WTC11 (cell line): ENCODE measurements around the gene XPO6. TPM values are rescaled to one million over a fixed set of nuclear protein-coding genes. Genes with fewer than 3 reads are reported as not detected.

Source experiments
- ATAC-seq: fragments of 200-7000 bp; cut with Tn5 transposase; 2 replicates; pipeline ENCODE4 v1.10.0; 2021; ENCODE audit warnings: mild to moderate bottlenecking, moderate library complexity
- CTCF ChIA-PET: fragments of 300-600 bp; sonication (Branson Sonifier 250); formaldehyde crosslinking; loops from one replicate; lab custom pipeline; 2021; ENCODE audit warnings: antibody characterized with exemption; lab: Charles Lee
- POLR2A ChIA-PET: fragments of 350-600 bp; sonication (Branson Sonifier 250); formaldehyde crosslinking; loops from one replicate; lab custom pipeline; 2021; ENCODE audit warnings: antibody characterized with exemption; lab: Charles Lee
- DNase-seq: peaks from one replicate; pipeline ENCODE4 v3.0.0; 2021; ENCODE audit warnings: low spot score
- H3K27ac Mint-ChIP-seq: 2 replicates; pipeline ENCODE4 v1.8.0; 2021; ENCODE audit warnings: mixed read lengths
- H3K27me3 Mint-ChIP-seq: 2 replicates; pipeline ENCODE4 v1.8.0; 2021; ENCODE audit warnings: low read depth, mild to moderate bottlenecking, moderate library complexity, mixed read lengths
- H3K36me3 Mint-ChIP-seq: 2 replicates; pipeline ENCODE4 v1.8.0; 2021; ENCODE audit warnings: mixed read lengths
- H3K4me1 Mint-ChIP-seq: 2 replicates; pipeline ENCODE4 v1.8.0; 2022; ENCODE audit warnings: mixed read lengths
- H3K4me3 Mint-ChIP-seq: 2 replicates; pipeline ENCODE4 v1.8.0; 2021; ENCODE audit warnings: mild to moderate bottlenecking, moderate library complexity, mixed read lengths
- H3K9me3 Mint-ChIP-seq: 2 replicates; pipeline ENCODE4 v1.8.0; 2021; ENCODE audit warnings: mixed read lengths
- ATF1 ChIP-seq: sonication (generic); formaldehyde crosslinking; IDR thresholded peaks from 2 replicates; pipeline ENCODE4 v1.8.1; 2023; ENCODE audit warnings: mild to moderate bottlenecking, moderate library complexity, missing genetic modification reagents
- EMX1 ChIP-seq: fragments of 250-450 bp; sonication (Bioruptor Pico); IDR thresholded peaks from 2 replicates; pipeline ENCODE4 v1.8.0; 2021; ENCODE audit warnings: mild to moderate bottlenecking
- ERG ChIP-seq: fragments of 250-450 bp; sonication (Bioruptor Pico); IDR thresholded peaks from 2 replicates; pipeline ENCODE4 v1.8.0; 2021; ENCODE audit warnings: mild to moderate bottlenecking
- FOXJ3 ChIP-seq: sonication (generic); formaldehyde crosslinking; IDR thresholded peaks from 2 replicates; pipeline ENCODE4 v1.9.0; 2021; ENCODE audit warnings: missing genetic modification reagents, mild to moderate bottlenecking, borderline replicate concordance
- NFE2L1 ChIP-seq: sonication (generic); formaldehyde crosslinking; IDR thresholded peaks from 2 replicates; pipeline ENCODE4 v1.8.1; 2023; ENCODE audit warnings: missing genetic modification reagents
- NFYB ChIP-seq: sonication (generic); formaldehyde crosslinking; conservative IDR thresholded peaks from 2 replicates; pipeline ENCODE4 v1.8.0; 2022; ENCODE audit warnings: low read depth, missing genetic modification reagents
- PRRX2 ChIP-seq: fragments of 250-450 bp; sonication (Bioruptor Pico); IDR thresholded peaks from 2 replicates; pipeline ENCODE4 v1.8.0; 2021; ENCODE audit warnings: mild to moderate bottlenecking
- RELA ChIP-seq: sonication (generic); formaldehyde crosslinking; IDR thresholded peaks from 2 replicates; pipeline ENCODE4 v1.8.1; 2022; ENCODE audit warnings: missing genetic modification reagents, mild to moderate bottlenecking, borderline replicate concordance
- RORB ChIP-seq: fragments of 250-450 bp; sonication (Bioruptor Pico); IDR thresholded peaks from 2 replicates; pipeline ENCODE4 v1.9.0; 2021; ENCODE audit warnings: mild to moderate bottlenecking
- SP1 ChIP-seq: sonication (generic); formaldehyde crosslinking; conservative IDR thresholded peaks from 2 replicates; pipeline ENCODE4 v1.8.1; 2022; ENCODE audit warnings: missing genetic modification reagents
- ZBTB21 ChIP-seq: sonication (generic); formaldehyde crosslinking; IDR thresholded peaks from 2 replicates; pipeline ENCODE4 v1.8.1; 2023; ENCODE audit warnings: mild to moderate bottlenecking, missing genetic modification reagents, borderline replicate concordance
- ZBTB43 ChIP-seq: sonication (generic); formaldehyde crosslinking; IDR thresholded peaks from 2 replicates; pipeline ENCODE4 v1.8.1; 2023; ENCODE audit warnings: mild to moderate bottlenecking, missing genetic modification reagents
- ZNF232 ChIP-seq: sonication (generic); formaldehyde crosslinking; IDR thresholded peaks from 2 replicates; pipeline ENCODE4 v1.8.0; 2022; ENCODE audit warnings: mild to moderate bottlenecking, missing genetic modification reagents
- ZNF281 ChIP-seq: sonication (generic); formaldehyde crosslinking; IDR thresholded peaks from 2 replicates; pipeline ENCODE4 v1.8.0; 2023; ENCODE audit warnings: mild to moderate bottlenecking, missing genetic modification reagents
- ZNF396 ChIP-seq: fragments of 250-450 bp; sonication (Bioruptor Pico); IDR thresholded peaks from 2 replicates; pipeline ENCODE4 v1.8.0; 2021; ENCODE audit warnings: mild to moderate bottlenecking, moderate library complexity, borderline replicate concordance
- total RNA-seq: library from RNA; stranded (reverse); gene quantifications from 3 replicates; pipeline ENCODE4 v1.2.3, GENCODE V29; 2021
- TF ChIP-seq, protein P1 (sequence below): sonication (generic); formaldehyde crosslinking; IDR thresholded peaks from 2 replicates; pipeline ENCODE4 v1.8.1; 2022; ENCODE audit warnings: mild to moderate bottlenecking, moderate library complexity, missing genetic modification reagents
- TF ChIP-seq, protein P2 (sequence below): sonication (generic); formaldehyde crosslinking; IDR thresholded peaks from 2 replicates; pipeline ENCODE4 v1.8.1; 2023; ENCODE audit warnings: mild to moderate bottlenecking, missing genetic modification reagents, moderate library complexity
- TF ChIP-seq, protein P3 (sequence below): sonication (generic); formaldehyde crosslinking; IDR thresholded peaks from 2 replicates; pipeline ENCODE4 v1.8.0; 2022; ENCODE audit warnings: mild to moderate bottlenecking, missing genetic modification reagents
- TF ChIP-seq, protein P4 (sequence below): sonication (generic); formaldehyde crosslinking; IDR thresholded peaks from 2 replicates; pipeline ENCODE4 v1.8.1; 2023; ENCODE audit warnings: mild to moderate bottlenecking, moderate library complexity, missing genetic modification reagents
- TF ChIP-seq, protein P5 (sequence below): sonication (generic); formaldehyde crosslinking; IDR thresholded peaks from 2 replicates; pipeline ENCODE4 v1.8.0; 2022; ENCODE audit warnings: mild to moderate bottlenecking, missing genetic modification reagents

The XPO6 gene
- total RNA-seq, 1 experiment from 2014 or later: 160 TPM

- Mint-ChIP-seq H3K4me1 (peaks cover 5% of the 10 kb centered on the region), H3K27ac (no peak overlapping the region), H3K9me3 (no peaks in the 10 kb centered on the region), H3K36me3 (peaks cover 66% of the 10 kb centered on the region), H3K27me3 (no peaks in the 10 kb centered on the region), H3K4me3 (no peak overlapping the region)
- ChIA-PET POLR2A (no interaction called here), CTCF (interaction anchor here (2.0 kb wide), 1 partner anchor 35 kb away, joined by 7 read pairs; no protein-coding TSS in a partner anchor)
- DNase-seq (no peak), ATAC-seq (no peak)
- no peak for TF ChIP-seq ZNF396 (CRISPR knock-in tag)
- TF ChIP-seq ZNF232 (CRISPR knock-in tag): no peak
- TF ChIP-seq RELA (CRISPR knock-in tag): no peak
- TF ChIP-seq NFE2L1 (CRISPR knock-in tag): no peak
- no peak for TF ChIP-seq PRRX2 (CRISPR knock-in tag)
- TF ChIP-seq ERG: no peak
- TF ChIP-seq, protein P1, sequence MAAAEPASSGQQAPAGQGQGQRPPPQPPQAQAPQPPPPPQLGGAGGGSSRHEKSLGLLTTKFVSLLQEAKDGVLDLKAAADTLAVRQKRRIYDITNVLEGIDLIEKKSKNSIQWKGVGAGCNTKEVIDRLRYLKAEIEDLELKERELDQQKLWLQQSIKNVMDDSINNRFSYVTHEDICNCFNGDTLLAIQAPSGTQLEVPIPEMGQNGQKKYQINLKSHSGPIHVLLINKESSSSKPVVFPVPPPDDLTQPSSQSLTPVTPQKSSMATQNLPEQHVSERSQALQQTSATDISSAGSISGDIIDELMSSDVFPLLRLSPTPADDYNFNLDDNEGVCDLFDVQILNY (CRISPR knock-in tag): no peak
- TF ChIP-seq FOXJ3 (CRISPR knock-in tag): no peak
- no peak for TF ChIP-seq EMX1 (CRISPR knock-in tag)
- no peak for TF ChIP-seq RORB (CRISPR knock-in tag)
- TF ChIP-seq, protein P2, sequence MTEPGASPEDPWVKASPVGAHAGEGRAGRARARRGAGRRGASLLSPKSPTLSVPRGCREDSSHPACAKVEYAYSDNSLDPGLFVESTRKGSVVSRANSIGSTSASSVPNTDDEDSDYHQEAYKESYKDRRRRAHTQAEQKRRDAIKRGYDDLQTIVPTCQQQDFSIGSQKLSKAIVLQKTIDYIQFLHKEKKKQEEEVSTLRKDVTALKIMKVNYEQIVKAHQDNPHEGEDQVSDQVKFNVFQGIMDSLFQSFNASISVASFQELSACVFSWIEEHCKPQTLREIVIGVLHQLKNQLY: no peak
- TF ChIP-seq, protein P3, sequence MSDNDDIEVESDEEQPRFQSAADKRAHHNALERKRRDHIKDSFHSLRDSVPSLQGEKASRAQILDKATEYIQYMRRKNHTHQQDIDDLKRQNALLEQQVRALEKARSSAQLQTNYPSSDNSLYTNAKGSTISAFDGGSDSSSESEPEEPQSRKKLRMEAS (CRISPR knock-in tag): no peak
- no peak for TF ChIP-seq NFYB (CRISPR knock-in tag)
- no peak for TF ChIP-seq ZBTB21 (CRISPR knock-in tag)
- TF ChIP-seq SP1 (CRISPR knock-in tag): no peak
- TF ChIP-seq, protein P4, sequence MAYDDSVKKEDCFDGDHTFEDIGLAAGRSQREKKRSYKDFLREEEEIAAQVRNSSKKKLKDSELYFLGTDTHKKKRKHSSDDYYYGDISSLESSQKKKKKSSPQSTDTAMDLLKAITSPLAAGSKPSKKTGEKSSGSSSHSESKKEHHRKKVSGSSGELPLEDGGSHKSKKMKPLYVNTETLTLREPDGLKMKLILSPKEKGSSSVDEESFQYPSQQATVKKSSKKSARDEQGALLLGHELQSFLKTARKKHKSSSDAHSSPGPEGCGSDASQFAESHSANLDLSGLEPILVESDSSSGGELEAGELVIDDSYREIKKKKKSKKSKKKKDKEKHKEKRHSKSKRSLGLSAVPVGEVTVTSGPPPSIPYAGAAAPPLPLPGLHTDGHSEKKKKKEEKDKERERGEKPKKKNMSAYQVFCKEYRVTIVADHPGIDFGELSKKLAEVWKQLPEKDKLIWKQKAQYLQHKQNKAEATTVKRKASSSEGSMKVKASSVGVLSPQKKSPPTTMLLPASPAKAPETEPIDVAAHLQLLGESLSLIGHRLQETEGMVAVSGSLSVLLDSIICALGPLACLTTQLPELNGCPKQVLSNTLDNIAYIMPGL (CRISPR knock-in tag): no peak
- no peak for TF ChIP-seq ZBTB43 (CRISPR knock-in tag)
- no peak for TF ChIP-seq ATF1
- TF ChIP-seq ZNF281 (CRISPR knock-in tag): no peak
- TF ChIP-seq, protein P5, sequence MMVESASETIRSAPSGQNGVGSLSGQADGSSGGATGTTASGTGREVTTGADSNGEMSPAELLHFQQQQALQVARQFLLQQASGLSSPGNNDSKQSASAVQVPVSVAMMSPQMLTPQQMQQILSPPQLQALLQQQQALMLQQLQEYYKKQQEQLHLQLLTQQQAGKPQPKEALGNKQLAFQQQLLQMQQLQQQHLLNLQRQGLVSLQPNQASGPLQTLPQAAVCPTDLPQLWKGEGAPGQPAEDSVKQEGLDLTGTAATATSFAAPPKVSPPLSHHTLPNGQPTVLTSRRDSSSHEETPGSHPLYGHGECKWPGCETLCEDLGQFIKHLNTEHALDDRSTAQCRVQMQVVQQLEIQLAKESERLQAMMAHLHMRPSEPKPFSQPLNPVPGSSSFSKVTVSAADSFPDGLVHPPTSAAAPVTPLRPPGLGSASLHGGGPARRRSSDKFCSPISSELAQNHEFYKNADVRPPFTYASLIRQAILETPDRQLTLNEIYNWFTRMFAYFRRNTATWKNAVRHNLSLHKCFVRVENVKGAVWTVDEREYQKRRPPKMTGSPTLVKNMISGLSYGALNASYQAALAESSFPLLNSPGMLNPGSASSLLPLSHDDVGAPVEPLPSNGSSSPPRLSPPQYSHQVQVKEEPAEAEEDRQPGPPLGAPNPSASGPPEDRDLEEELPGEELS (CRISPR knock-in tag): no peak
These were observed 86.2 kb downstream of the XPO6 start for GRCh38 chr16:28125592-28125991.
